Measurements from ENCODE around the gene BRS3.

BRS3 gene

GRCh38 chrX:136534131-136534530 lies 46.4 kb downstream of the BRS3 start:
- no peak for DNase-seq (ENCODE audit: low read depth)
- no peak for TF ChIP-seq CTCF (IDR thresholded peaks at IDR 0.05; ENCODE audit: insufficient read depth, low read depth, low read length, missing control alignments)

GRCh38 chrX:136538811-136539210 lies 51.1 kb downstream of the BRS3 start:
- H3K4me3 ChIP-seq (ENCODE audit: low read length), result no peak overlapping the region
- no peak for DNase-seq (ENCODE audit: low read depth)
- no peak for TF ChIP-seq CTCF (IDR thresholded peaks at IDR 0.05; ENCODE audit: insufficient read depth, low read depth, low read length, missing control alignments)

More at GRCh38 chrX:136534131-136534530, 46.4 kb downstream of the BRS3 start:
- H3K4me3 ChIP-seq (ENCODE audit: low read length), result no peak overlapping the region

GRCh38 chrX:136540226-136540625 lies 52.5 kb downstream of the BRS3 start:
- TF ChIP-seq CTCF (IDR thresholded peaks at IDR 0.05; ENCODE audit: insufficient read depth, low read depth, low read length, missing control alignments), result no peak
- no peak for DNase-seq (ENCODE audit: low read depth)
- H3K4me3 ChIP-seq (ENCODE audit: low read length), result no peak overlapping the region

GRCh38 chrX:136541294-136541693 lies 53.5 kb downstream of the BRS3 start:
- no peak for DNase-seq (ENCODE audit: low read depth)
- H3K4me3 ChIP-seq (ENCODE audit: low read length), result no peak overlapping the region
- TF ChIP-seq CTCF (IDR thresholded peaks at IDR 0.05; ENCODE audit: insufficient read depth, low read depth, low read length, missing control alignments), result no peak

- no peak overlapping the region for H3K4me3 ChIP-seq (ENCODE audit: low read length)
- DNase-seq (ENCODE audit: low read depth), result no peak
- no peak for TF ChIP-seq CTCF (IDR thresholded peaks at IDR 0.05; ENCODE audit: insufficient read depth, low read depth, low read length, missing control alignments)
Measured at GRCh38 chrX:136542281-136542680, 54.5 kb downstream of the BRS3 start.
